ENCODE measurements around the gene PCDH15.

The PCDH15 gene

DNA sequence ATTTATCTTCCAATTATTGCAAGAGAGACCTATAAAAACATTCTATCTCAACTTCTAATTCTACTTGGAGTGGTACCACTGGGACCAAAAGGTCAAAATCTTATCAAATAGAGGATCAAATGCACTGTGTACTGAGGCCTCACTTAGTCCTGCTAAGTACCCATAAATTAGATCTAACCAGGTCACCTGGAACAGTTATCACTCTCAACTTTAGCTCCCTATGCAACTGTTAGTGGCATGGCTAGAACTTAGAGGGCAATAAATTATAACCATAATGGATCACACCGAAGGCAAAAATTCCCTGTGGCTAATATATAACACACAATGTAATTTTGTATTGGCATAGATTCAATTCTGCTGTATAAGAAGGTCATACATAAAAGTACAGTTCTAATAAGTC lies 428.9 kb downstream of the PCDH15 start:
- no peak for DNase-seq (ENCODE audit: low read depth)

- no peak for DNase-seq (ENCODE audit: low read depth)
These were observed 432.0 kb downstream of the PCDH15 start for GRCh38 chr10:54368984-54369383.

GRCh38 chr10:54363390-54363789 lies 437.6 kb downstream of the PCDH15 start:
- no peak for DNase-seq (ENCODE audit: low read depth)

- DNase-seq (ENCODE audit: low read depth) = no peak
These were observed 459.0 kb downstream of the PCDH15 start for GRCh38 chr10:54342058-54342457.

DNA sequence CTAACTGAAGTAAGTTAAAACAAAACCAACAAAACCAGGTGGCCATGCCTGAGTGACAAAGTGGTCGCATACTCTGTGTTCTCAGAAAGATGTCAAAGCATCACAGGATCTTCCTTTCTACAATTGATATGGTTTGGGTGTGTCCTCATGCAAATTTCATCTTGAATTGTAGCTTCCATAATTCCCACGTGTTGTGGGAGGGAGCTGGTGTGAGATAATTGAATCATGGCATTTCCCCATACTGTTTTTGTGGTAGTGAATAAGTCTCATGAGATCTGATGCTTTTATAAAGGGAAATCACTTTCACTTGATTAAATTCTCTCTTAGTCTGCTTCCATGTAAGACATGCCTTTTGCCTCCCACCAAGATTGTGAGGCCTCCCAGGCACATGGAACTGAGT lies 465.7 kb downstream of the PCDH15 start:
- no peak for DNase-seq (ENCODE audit: low read depth)

- DNase-seq (ENCODE audit: low read depth) = no peak
These were observed 481.7 kb downstream of the PCDH15 start for GRCh38 chr10:54319341-54319740.

GRCh38 chr10:54318470-54318869 lies 482.6 kb downstream of the PCDH15 start:
- no peak for DNase-seq (ENCODE audit: low read depth)

DNA sequence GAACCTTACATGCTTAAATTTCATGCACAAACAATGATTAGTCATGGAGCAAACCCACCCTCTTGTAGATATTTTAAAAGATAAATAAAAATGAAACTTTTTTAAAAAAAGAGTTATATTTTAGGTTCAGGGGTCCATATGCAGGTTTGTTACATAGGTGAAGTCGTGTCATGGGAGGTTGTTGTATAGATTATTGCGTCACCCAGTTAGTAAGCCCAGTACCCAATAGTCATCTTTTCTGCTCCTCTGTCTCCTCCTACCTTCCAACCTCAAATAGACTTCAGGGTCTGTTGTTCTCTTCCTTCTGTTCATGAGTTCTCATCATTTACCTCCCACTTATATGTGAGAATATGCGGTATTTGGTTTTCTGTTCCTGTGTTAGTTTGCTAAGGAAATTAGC lies 486.6 kb downstream of the PCDH15 start:
- DNase-seq (ENCODE audit: low read depth) = no peak

DNA sequence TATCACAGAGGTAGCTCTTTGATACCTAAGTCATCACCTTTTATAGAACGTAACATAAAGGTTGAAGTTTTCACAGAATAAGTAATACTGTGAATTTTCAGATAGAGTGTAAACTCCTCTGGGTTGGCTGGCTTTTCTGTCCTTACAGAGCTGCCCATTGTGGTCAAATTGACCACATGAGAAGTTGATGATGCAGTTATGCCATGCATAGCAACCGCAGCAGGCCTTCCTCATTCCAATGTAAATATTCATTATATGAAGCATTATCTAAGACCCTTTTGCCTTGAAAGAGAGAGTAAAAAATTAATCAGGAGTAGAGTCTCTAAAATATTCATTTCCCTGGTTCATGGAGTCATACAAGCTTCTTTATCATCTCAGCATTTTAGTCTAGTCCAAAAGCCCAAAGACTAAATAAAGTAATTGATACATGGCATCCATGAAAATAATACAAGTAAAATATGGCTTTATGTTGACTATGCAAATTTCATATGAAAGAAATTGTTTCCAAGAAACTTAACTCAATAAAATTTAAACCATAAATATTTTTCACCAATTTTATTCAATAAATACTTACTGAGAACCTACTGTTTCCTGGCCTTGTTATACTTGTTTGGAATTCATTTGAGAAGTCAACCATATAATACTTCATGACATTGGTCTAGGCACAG lies 516.4 kb downstream of the PCDH15 start:
- peak; percentile 22 for DNase-seq (ENCODE audit: low read depth)

- no peak for DNase-seq (ENCODE audit: low read depth)
These were observed 519.0 kb downstream of the PCDH15 start for GRCh38 chr10:54282012-54282411.

GRCh38 chr10:54266395-54266794 lies 534.6 kb downstream of the PCDH15 start:
- DNase-seq (ENCODE audit: low read depth) = no peak

DNA sequence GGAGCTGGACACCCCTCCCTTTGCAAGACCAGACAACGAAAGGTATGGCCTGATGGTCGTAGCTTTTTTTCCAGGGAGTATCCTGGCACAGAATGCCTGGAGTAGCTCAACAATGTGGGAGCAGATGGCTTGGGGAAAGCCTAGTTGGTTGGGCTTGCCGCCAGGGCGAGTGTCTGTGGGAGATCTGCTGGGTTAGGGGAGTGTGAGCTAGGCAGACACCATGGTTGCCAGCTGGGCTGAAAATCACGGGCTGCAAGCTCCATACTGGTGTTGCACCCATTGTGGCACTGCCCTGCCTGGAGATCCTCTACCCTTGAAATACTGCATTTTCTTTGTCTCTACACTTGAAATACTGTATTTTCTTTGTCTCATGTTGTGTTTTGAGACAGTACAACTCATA lies 538.3 kb downstream of the PCDH15 start:
- no peak for DNase-seq (ENCODE audit: low read depth)

DNA sequence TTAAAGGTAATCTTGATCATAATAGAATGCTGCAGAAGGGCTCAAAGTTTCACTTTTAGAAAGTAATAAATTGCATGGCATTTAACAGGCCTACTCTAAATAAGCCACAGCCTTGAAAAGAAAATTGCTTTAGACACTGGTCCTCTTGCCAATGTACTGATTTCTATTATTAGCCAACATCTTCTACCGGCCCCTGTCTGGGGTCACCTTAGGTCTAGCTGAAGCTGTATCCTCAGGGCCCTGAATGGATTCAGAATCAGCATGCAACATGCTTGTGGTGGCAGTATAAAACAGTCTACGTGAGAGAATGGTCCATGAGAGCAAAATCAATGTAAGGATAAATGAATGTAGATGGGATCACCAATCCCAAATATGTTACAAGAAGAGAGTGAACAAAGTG lies 541.9 kb downstream of the PCDH15 start:
- no peak for DNase-seq (ENCODE audit: low read depth)

- no peak for DNase-seq (ENCODE audit: low read depth)
These were observed 566.2 kb downstream of the PCDH15 start for GRCh38 chr10:54234832-54235231.

GRCh38 chr10:54203401-54203800 lies 597.6 kb downstream of the PCDH15 start:
- no peak for DNase-seq (ENCODE audit: low read depth)

DNA sequence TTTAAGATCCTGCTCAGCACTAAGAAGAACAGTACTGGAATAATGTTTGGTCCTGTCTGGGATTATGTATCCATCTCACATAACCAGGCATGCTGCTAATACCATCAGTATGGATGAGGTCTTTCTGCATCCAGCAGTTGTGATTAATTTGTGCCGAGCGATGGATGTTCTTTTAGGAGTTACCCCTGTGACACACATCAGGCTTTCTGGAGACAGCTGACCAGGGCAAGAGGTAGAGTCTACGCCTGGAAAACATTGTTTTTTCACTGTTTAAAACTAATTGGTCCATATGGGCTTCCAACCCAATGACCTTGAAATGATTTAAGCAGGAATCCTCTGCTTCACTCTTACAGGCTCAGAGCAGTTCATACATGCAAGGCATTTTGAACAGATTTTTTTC lies 603.0 kb downstream of the PCDH15 start:
- DNase-seq (ENCODE audit: low read depth) = no peak

DNA sequence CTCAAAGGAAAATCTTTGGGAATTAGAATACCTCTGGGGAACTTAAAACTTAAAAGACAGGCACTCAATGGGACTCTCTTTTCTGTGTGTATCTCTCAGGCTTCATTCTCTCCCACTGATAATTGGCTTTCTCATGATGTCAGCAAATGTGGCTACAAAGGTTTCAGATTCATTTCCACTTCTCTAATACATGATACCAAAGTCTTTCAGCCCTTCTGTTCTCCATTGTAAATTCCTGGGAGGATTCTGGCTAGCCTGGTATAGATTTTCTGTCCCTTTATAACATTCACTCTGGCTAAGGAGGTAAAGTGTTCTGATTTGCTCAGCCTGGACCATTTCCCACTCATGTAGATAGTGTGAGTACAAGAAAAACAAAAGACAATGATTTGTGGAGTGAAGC lies 606.2 kb downstream of the PCDH15 start:
- no peak for DNase-seq (ENCODE audit: low read depth)

GRCh38 chr10:54159924-54160323 lies 641.1 kb downstream of the PCDH15 start:
- no peak for DNase-seq (ENCODE audit: low read depth)

DNA sequence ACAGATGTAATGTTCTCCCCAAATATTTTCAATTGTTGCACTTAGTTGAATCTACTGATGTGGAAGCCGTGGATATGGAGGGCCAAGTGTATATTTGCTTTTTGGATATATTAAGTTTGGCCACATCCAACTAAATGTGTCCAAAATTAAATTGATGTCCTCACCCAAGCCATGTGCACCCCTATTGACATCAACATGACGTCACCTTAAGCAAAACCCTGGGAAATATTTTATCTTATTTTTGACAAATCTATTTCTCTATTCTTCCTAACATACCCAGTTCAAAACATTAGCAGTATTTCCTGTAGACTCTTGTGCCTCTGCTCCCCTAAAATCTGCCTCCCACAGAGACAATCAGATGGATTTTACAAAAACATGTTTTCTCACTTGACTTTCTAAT lies 652.5 kb downstream of the PCDH15 start:
- no peak for DNase-seq (ENCODE audit: low read depth)

GRCh38 chr10:54139819-54140428 lies 661.1 kb downstream of the PCDH15 start:
- DNase-seq (ENCODE audit: low read depth) = no peak

DNA sequence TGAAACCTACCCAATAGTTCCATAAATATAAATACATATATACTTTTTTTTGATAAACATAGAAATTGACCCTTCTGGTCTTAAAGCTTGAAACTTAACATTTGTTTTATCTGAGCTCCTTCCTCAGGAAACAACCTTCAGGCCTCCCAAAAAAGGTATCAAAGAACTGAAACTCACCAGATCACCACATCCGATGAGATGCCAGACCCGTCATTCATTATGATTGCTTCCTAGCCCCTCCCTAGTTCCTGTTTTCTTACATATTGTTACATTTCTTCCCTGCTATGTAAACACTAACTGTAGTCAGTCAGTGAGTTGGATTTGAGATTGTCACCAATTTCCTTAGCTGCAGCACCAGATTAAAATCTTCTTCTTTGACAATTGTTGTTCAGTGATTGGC lies 663.6 kb downstream of the PCDH15 start:
- DNase-seq (ENCODE audit: low read depth) = no peak

- DNase-seq (ENCODE audit: low read depth) = no peak
These were observed 667.8 kb downstream of the PCDH15 start for GRCh38 chr10:54133203-54133602.

- DNase-seq (ENCODE audit: low read depth) = no peak
These were observed 669.2 kb downstream of the PCDH15 start for GRCh38 chr10:54131833-54132232.

DNA sequence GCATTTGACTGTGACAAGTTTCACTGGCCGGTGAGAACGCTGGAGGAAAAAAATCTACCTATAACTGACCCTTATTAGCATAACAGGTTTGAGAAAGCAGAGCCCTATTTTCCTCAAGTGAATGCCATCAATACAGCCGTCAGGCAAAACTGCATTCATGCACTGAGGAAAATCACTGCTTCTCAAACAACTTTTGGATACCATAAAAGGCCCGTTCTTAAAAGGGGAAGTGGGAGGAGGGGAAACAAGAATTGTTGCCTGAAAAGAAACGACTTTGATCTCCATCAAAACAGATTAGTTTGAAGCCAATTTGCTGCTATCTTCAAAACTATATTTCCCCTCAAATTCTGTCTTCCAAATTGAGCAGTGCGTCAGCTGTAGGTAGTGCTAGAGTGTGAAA lies 670.6 kb downstream of the PCDH15 start:
- DNase-seq (ENCODE audit: low read depth) = no peak

All from non-pigmented ciliary epithelial cell (primary cell).